Erythroblast (primary cell): Measurements from ENCODE around the gene MFF.

Source experiments
- DNase-seq, 2 experiments: peaks; one replicate each; lab custom pipeline; 2025; lab: John Stamatoyannopoulos, UW
- GATA1 ChIP-seq: IDR thresholded peaks from 2 replicates; pipeline ENCODE4 v1.6.1; 2011; ENCODE audit warnings: low read depth, mild to moderate bottlenecking, control low read depth, low read length, moderate library complexity
- POLR2A ChIP-seq: IDR thresholded peaks from 2 replicates; pipeline ENCODE4 v1.6.1; 2011; ENCODE audit warnings: mild to moderate bottlenecking, low read length

The MFF gene

GRCh38 chr2:227395556-227395955, 70.5 kb downstream of the MFF start:
- TF ChIP-seq POLR2A (no peak), GATA1 (no peak)

GRCh38 chr2:227397562-227397961, 72.5 kb downstream of the MFF start:
- TF ChIP-seq GATA1: no peak
- no peak for TF ChIP-seq POLR2A
- DNase-seq: no peak

More at GRCh38 chr2:227395556-227395955, 70.5 kb downstream of the MFF start:
- no peak for DNase-seq

GRCh38 chr2:227398684-227399670, 73.9 kb downstream of the MFF start:
- no peak for DNase-seq
- TF ChIP-seq GATA1: no peak
- TF ChIP-seq POLR2A: no peak

GRCh38 chr2:227401550-227401949, 76.5 kb downstream of the MFF start:
- no peak for DNase-seq
- no peak for TF ChIP-seq POLR2A
- no peak for TF ChIP-seq GATA1

GRCh38 chr2:227402321-227402720, 77.3 kb downstream of the MFF start:
- no peak for DNase-seq
- TF ChIP-seq POLR2A (no peak), GATA1 (no peak)

GRCh38 chr2:227402959-227403358, 77.9 kb downstream of the MFF start:
- no peak for DNase-seq
- no peak for TF ChIP-seq POLR2A
- no peak for TF ChIP-seq GATA1

- TF ChIP-seq GATA1 (no peak), POLR2A (no peak)
- no peak for DNase-seq
Observed at GRCh38 chr2:227404585-227405271, 79.7 kb downstream of the MFF start.

- TF ChIP-seq GATA1 (no peak), POLR2A (no peak)
- DNase-seq: peak; percentile 80 to 90
Observed at GRCh38 chr2:227406177-227407031, 81.4 kb downstream of the MFF start.
